ENCODE data around the gene TPBGL.

TPBGL gene

GRCh38 chr11:75262436-75262835, 21.9 kb downstream of the TPBGL start:
- ATAC-seq (ENCODE audit: low read depth) (no peak), DNase-seq (ENCODE audit: low spot score) (peak; percentile 9)
- Histone ChIP-seq H3K4me3 (ENCODE audit: severe bottlenecking) (no peak overlapping the region), H3K36me3 (ENCODE audit: low read depth) (no peaks in the 10 kb centered on the region), H3K27me3 (ENCODE audit: insufficient read depth, poor library complexity, severe bottlenecking) (no peaks in the 10 kb centered on the region), H3K27ac (ENCODE audit: poor library complexity, severe bottlenecking) (no peak overlapping the region), H3K4me1 (ENCODE audit: insufficient read depth, poor library complexity, severe bottlenecking) (no peaks in the 10 kb centered on the region), H3K9me3 (ENCODE audit: severe bottlenecking) (no peaks in the 10 kb centered on the region)
- TF ChIP-seq CTCF (IDR thresholded peaks at IDR 0.05; ENCODE audit: poor library complexity, severe bottlenecking) = no peak

GRCh38 chr11:75262961-75263852, 22.6 kb downstream of the TPBGL start:
- Histone ChIP-seq H3K36me3 (ENCODE audit: low read depth) (no peaks in the 10 kb centered on the region), H3K27ac (ENCODE audit: poor library complexity, severe bottlenecking) (no peak overlapping the region), H3K4me3 (ENCODE audit: severe bottlenecking) (no peak overlapping the region), H3K9me3 (ENCODE audit: severe bottlenecking) (no peaks in the 10 kb centered on the region), H3K4me1 (ENCODE audit: insufficient read depth, poor library complexity, severe bottlenecking) (no peaks in the 10 kb centered on the region), H3K27me3 (ENCODE audit: insufficient read depth, poor library complexity, severe bottlenecking) (no peaks in the 10 kb centered on the region)
- no peak for TF ChIP-seq CTCF (IDR thresholded peaks at IDR 0.05; ENCODE audit: poor library complexity, severe bottlenecking)
- ATAC-seq (ENCODE audit: low read depth) = no peak
- peak; percentile 36 for DNase-seq (ENCODE audit: low spot score)

GRCh38 chr11:75263944-75264349, 23.4 kb downstream of the TPBGL start:
- no peak overlapping the region for H3K27ac ChIP-seq (ENCODE audit: poor library complexity, severe bottlenecking)
- H3K9me3 ChIP-seq (ENCODE audit: severe bottlenecking) = no peaks in the 10 kb centered on the region
- peak; percentile 45 for DNase-seq (ENCODE audit: low spot score)
- no peaks in the 10 kb centered on the region for H3K27me3 ChIP-seq (ENCODE audit: insufficient read depth, poor library complexity, severe bottlenecking)
- no peaks in the 10 kb centered on the region for H3K4me1 ChIP-seq (ENCODE audit: insufficient read depth, poor library complexity, severe bottlenecking)
- no peaks in the 10 kb centered on the region for H3K36me3 ChIP-seq (ENCODE audit: low read depth)
- no peak overlapping the region for H3K4me3 ChIP-seq (ENCODE audit: severe bottlenecking)
- peak; percentile 51; the same call in 1 of the 3 replicates for ATAC-seq (ENCODE audit: low read depth)
- no peak for TF ChIP-seq CTCF (IDR thresholded peaks at IDR 0.05; ENCODE audit: poor library complexity, severe bottlenecking)

GRCh38 chr11:75264356-75264755, 23.8 kb downstream of the TPBGL start:
- H3K9me3 ChIP-seq (ENCODE audit: severe bottlenecking) = no peaks in the 10 kb centered on the region
- ATAC-seq (ENCODE audit: low read depth) = no peak
- H3K27me3 ChIP-seq (ENCODE audit: insufficient read depth, poor library complexity, severe bottlenecking) = no peaks in the 10 kb centered on the region
- no peak overlapping the region for H3K4me3 ChIP-seq (ENCODE audit: severe bottlenecking)
- peak; percentile 16 for DNase-seq (ENCODE audit: low spot score)
- H3K4me1 ChIP-seq (ENCODE audit: insufficient read depth, poor library complexity, severe bottlenecking) = no peaks in the 10 kb centered on the region
- H3K36me3 ChIP-seq (ENCODE audit: low read depth) = no peaks in the 10 kb centered on the region
- H3K27ac ChIP-seq (ENCODE audit: poor library complexity, severe bottlenecking) = no peak overlapping the region
- TF ChIP-seq CTCF (IDR thresholded peaks at IDR 0.05; ENCODE audit: poor library complexity, severe bottlenecking) = no peak

GRCh38 chr11:75264971-75265370, 24.4 kb downstream of the TPBGL start:
- no peak overlapping the region for H3K4me3 ChIP-seq (ENCODE audit: severe bottlenecking)
- H3K27ac ChIP-seq (ENCODE audit: poor library complexity, severe bottlenecking) = no peak overlapping the region
- peak; percentile 31 for DNase-seq (ENCODE audit: low spot score)
- no peaks in the 10 kb centered on the region for H3K9me3 ChIP-seq (ENCODE audit: severe bottlenecking)
- no peak for ATAC-seq (ENCODE audit: low read depth)
- H3K36me3 ChIP-seq (ENCODE audit: low read depth) = no peaks in the 10 kb centered on the region
- no peaks in the 10 kb centered on the region for H3K4me1 ChIP-seq (ENCODE audit: insufficient read depth, poor library complexity, severe bottlenecking)
- no peak for TF ChIP-seq CTCF (IDR thresholded peaks at IDR 0.05; ENCODE audit: poor library complexity, severe bottlenecking)
- no peaks in the 10 kb centered on the region for H3K27me3 ChIP-seq (ENCODE audit: insufficient read depth, poor library complexity, severe bottlenecking)

Measured in RWPE2 (cell line).